GM12864 (cell line): ENCODE measurements around the gene HIBADH.
"Not testable (repeated sequence)": the region's sequence is repeated elsewhere in the genome, so short reads cannot be mapped to it uniquely, and the experiment has no call there.

ENCODE experiments used
- DNase-seq: peaks from one replicate; pipeline ENCODE4 v3.0.0-alpha.2; 2011; ENCODE audit warnings: low read depth
- H3K4me3 ChIP-seq: 2 replicates; pipeline ENCODE4 v1.5.1; 2011; ENCODE audit warnings: mild to moderate bottlenecking, low read depth, low read length, control low read depth
- TF ChIP-seq, protein P1 (sequence below): IDR thresholded peaks from 2 replicates; pipeline ENCODE4 v1.5.1; 2011; ENCODE audit warnings: low read depth, mild to moderate bottlenecking, moderate library complexity, low read length, control low read depth, inconsistent platforms; ENCODE audit errors: missing control alignments

The HIBADH gene

DNA sequence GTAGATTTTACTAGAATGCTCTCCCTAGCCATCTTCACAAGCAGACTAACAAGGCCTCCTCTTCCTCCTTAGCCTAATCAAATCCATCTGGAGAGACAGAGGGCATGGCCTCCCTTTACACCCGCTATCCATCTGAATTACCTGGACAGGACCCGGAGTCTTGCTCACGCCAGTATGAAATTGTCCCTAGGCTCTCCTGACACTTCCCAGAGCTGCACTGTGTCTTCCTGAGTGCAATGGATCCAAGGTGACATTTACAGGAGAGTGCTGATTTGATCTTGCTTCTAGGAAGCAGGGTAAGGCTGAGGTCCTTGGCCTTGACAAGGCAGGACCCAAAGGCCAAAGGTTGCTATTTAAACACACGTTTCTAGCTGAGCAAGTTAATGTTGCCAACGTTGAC, 147.8 kb downstream of the HIBADH start:
- H3K4me3 ChIP-seq, result no peak overlapping the region
- TF ChIP-seq, protein P1, sequence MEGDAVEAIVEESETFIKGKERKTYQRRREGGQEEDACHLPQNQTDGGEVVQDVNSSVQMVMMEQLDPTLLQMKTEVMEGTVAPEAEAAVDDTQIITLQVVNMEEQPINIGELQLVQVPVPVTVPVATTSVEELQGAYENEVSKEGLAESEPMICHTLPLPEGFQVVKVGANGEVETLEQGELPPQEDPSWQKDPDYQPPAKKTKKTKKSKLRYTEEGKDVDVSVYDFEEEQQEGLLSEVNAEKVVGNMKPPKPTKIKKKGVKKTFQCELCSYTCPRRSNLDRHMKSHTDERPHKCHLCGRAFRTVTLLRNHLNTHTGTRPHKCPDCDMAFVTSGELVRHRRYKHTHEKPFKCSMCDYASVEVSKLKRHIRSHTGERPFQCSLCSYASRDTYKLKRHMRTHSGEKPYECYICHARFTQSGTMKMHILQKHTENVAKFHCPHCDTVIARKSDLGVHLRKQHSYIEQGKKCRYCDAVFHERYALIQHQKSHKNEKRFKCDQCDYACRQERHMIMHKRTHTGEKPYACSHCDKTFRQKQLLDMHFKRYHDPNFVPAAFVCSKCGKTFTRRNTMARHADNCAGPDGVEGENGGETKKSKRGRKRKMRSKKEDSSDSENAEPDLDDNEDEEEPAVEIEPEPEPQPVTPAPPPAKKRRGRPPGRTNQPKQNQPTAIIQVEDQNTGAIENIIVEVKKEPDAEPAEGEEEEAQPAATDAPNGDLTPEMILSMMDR, result no peak
- no peak for DNase-seq

DNA sequence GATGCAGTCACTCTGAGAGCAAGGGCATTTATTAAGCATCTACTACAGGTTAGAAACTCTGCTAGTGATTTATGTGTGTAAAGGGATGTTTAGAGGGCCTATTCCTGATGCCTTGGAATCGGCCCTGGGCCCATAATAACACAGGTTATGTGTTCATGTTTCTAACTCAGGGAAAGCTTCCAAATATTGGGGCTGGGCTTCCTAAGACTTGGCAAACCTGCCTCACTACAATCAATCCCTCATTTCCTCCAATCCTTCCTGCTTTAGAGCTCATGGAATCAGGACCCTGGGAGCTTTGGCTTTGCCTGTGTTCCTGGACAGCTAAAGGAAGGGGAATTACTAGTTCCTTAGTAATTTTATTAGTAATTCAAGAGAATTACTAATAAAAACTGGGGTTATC, 148.8 kb downstream of the HIBADH start:
- TF ChIP-seq, protein P1, result no peak
- no peak for DNase-seq
- H3K4me3 ChIP-seq, result no peak overlapping the region

DNA sequence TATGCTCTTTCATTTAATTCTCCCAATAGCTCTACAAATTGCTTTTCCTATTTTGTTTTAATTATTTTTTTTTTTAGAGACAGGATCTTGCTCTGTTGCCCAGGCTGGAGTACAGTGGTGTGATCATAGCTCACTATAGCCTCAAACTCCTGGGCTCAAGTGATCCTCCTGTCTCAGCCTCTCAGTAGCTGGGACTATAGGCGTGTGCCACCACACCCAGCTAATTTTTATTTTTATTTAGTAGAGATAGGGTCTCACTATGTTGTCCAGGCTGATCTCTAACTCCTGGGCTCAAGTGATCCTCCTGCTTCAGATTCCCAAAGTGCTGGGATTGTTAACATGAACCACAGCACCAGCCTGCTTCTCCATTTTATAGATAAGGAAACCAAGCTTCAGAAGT, 151.3 kb downstream of the HIBADH start:
- DNase-seq, H3K4me3 ChIP-seq: not testable (repeated sequence)

DNA sequence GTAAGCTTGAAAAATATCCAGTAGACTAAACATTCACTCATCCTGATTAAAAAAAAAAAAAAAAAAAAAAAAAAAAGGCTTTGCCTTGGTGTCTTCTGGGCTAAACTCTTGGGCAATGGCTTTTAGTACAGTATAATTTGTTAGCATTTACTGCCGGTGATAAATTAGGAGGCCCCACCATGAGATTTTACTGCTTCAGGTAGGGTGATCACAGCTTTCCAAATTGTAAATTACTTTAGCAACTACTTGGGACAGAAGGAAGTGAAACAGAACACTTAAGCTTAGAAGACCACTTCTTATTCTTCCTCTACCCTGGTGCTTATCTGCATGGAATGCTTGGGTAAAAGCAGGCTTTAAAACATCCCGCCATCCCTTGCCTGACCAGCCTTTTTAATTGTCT, 152.1 kb downstream of the HIBADH start:
- no peak overlapping the region for H3K4me3 ChIP-seq
- TF ChIP-seq, protein P1, result no peak
- no peak for DNase-seq

DNA sequence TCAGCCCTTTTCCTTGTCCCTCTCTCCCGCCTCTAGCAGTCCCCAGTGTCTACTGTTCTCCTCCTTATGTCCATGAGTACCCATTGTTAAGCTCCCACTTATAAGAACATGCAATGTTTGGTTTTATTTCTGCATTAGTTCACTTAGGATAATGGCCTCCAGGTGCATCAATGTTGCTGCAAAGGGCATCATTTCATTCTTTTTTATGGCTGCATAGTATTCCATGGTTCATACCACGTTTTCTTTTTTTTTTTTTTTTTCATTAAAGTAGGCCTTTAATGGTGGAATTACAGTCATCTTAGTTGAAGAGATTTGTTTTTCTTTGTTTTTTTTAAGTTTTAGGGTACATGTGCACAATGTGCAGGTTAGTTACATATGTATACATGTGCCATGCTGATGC, 160.8 kb downstream of the HIBADH start:
- not testable (repeated sequence) for DNase-seq, H3K4me3 ChIP-seq

DNA sequence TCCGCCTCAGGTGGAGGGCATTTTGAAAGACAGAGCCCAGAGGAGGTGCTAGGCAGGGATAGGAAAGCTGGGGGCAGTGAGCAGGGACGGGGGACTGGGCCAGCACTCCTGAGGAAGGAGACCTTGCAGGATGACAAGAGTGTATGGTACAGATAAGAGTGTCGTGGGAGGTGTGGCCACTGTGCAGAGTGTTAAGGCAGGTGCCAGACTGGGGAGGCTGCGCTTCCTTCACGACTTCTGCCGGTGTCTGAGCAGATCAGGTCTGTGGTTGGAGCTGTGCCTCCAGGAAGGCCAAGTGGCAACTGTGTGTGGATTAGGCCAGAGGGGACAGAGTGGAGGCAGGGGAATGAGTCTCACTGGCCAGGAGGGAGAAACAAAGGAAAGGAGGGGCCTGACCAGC, 161.7 kb downstream of the HIBADH start:
- no peak for DNase-seq
- H3K4me3 ChIP-seq, result no peak overlapping the region
- TF ChIP-seq, protein P1, result no peak

DNA sequence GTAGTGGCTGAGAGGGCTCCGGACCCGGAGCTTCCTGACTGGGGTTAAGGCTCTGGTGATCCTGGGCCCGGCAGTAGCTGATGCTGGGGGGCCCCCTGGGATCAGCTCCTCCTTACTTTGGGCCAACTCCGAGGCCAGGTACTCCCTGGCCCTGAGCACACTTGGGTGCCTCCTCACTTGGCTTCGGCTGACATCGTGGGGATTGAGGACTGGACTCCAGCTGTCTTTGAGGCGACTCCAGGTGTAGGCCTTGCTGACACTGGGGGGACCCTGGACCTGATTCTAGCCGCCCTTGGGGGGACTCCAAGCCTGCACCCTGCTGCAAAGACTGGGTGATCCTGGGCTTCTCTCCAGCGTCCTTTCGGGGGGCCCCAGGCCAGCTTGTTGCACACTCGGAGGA, 170.5 kb downstream of the HIBADH start:
- TF ChIP-seq, protein P1, result no peak
- H3K4me3 ChIP-seq, result no peak overlapping the region
- no peak for DNase-seq

DNA sequence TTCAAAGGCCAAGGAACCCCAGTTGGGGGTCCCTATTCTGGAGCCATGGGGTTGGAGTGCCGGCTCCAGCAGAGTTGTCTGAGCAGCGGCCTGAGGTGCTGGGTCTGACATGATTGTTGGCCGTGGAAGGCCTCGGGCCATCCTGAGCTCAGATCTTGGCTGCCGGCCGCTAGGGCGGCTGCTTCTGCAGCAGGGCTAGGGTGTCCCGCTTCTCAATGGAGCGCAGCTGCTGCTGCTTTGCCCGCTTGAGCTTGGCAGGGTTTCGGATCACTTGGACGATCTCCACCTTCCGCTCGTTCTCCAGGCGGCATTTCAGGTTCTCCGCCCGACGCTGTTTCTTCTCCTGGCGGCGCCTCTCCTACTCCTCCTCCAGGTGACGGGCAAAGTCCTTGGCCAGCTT, 171.1 kb downstream of the HIBADH start:
- DNase-seq, result no peak
- TF ChIP-seq, protein P1, result no peak
- no peak overlapping the region for H3K4me3 ChIP-seq
